ENCODE measurements around the gene ASIC4.

Gene ASIC4, protein sequence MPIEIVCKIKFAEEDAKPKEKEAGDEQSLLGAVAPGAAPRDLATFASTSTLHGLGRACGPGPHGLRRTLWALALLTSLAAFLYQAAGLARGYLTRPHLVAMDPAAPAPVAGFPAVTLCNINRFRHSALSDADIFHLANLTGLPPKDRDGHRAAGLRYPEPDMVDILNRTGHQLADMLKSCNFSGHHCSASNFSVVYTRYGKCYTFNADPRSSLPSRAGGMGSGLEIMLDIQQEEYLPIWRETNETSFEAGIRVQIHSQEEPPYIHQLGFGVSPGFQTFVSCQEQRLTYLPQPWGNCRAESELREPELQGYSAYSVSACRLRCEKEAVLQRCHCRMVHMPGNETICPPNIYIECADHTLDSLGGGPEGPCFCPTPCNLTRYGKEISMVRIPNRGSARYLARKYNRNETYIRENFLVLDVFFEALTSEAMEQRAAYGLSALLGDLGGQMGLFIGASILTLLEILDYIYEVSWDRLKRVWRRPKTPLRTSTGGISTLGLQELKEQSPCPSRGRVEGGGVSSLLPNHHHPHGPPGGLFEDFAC

DNA sequence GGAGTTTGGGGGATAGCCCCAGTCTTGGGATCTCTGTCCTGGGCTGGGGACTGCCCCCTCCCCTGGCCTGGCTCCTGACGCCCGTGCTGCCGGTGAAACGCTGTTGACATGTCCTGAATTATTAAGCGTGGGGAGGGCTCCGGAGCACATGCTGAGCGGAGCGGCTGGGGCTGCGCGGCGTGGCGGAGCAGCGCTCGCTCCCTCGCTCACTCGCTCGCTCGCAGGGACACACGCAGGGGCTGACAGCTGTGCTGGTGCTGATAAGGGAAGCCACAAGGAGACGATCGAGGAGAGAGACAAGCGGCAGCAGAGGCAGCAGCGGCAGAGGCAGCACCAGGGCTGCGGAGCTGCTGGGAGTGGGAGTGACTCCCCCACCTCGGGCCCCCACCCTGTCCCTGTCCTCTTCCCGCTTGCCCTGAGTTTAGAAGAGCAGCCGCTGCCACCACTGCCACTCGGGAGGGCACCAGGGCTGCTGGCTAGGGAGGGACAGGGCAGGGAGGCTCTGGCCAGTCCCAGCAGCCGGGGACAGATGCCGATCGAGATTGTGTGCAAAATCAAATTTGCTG lies at the start of gene ASIC4:
ASIC4 (plus strand) TSS at position 287 of the 566 bp plus-strand sequence; CDS start at position 530, 243 bp downstream.
- in situ Hi-C loops (cut with MboI; ENCODE audit: low pct_unique_long_range_greater_than_20kb, low sequenced_read_pairs), result no loop called here
- DNase-seq, result peak; percentile 85

GRCh38 chr2:219465659-219466561 lies 48.4 kb upstream of the ASIC4 start:
- in situ Hi-C loops (cut with MboI; ENCODE audit: low pct_unique_long_range_greater_than_20kb, low sequenced_read_pairs), result no loop called here
- no peak for DNase-seq

DNA sequence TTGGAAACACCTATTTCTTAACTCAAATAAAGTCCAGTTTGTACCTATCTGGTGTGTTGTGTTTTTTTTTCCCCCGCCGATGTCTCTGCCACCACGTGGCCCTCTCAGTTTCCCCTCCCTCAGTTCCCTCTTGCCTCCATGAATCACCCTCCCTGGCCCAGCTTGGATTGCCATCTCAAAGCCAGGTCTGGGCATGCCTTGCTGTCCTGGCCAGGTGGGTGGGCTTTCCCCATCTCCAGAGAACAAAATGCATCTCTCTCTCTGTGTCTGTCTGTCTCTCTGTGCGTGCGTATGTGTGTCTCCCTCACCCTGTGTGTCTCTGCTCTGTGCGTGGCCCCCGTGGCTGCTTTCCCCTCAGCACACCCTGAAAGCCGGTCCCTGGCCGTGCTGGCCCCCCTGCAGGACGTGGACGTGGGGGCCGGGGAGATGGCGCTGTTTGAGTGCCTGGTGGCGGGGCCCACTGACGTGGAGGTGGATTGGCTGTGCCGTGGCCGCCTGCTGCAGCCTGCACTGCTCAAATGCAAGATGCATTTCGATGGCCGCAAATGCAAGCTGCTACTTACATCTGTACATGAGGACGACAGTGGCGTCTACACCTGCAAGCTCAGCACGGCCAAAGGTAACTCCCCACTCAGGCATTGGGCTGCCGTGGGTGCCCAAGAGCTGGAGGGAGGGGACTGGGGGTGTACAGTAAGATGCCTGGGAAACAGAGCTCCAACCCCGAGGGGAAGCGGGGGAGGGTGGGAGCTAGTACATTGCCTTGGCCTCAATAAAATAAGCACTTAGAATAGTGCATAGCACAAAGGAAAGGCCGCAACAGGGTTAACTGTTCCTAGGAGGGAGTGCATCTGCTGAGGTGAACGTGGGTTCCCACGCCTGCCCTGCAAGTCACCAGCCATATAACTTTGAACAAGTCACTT lies 47.2 kb upstream of the ASIC4 start:
- DNase-seq, result no peak
- in situ Hi-C loops (cut with MboI; ENCODE audit: low pct_unique_long_range_greater_than_20kb, low sequenced_read_pairs), result no loop called here

- no peak for DNase-seq
- in situ Hi-C loops (cut with MboI; ENCODE audit: low pct_unique_long_range_greater_than_20kb, low sequenced_read_pairs), result no loop called here
These were observed 46.6 kb upstream of the ASIC4 start for GRCh38 chr2:219467736-219468075.

- no peak for DNase-seq
- in situ Hi-C loops (cut with MboI; ENCODE audit: low pct_unique_long_range_greater_than_20kb, low sequenced_read_pairs), result no loop called here
These were observed 45.7 kb upstream of the ASIC4 start for GRCh38 chr2:219468410-219469185.

- in situ Hi-C loops (cut with MboI; ENCODE audit: low pct_unique_long_range_greater_than_20kb, low sequenced_read_pairs), result no loop called here
- no peak for DNase-seq
These were observed 45.0 kb upstream of the ASIC4 start for GRCh38 chr2:219469186-219469724.

GRCh38 chr2:219470429-219470828 lies 43.9 kb upstream of the ASIC4 start:
- no peak for DNase-seq
- in situ Hi-C loops (cut with MboI; ENCODE audit: low pct_unique_long_range_greater_than_20kb, low sequenced_read_pairs), result no loop called here

DNA sequence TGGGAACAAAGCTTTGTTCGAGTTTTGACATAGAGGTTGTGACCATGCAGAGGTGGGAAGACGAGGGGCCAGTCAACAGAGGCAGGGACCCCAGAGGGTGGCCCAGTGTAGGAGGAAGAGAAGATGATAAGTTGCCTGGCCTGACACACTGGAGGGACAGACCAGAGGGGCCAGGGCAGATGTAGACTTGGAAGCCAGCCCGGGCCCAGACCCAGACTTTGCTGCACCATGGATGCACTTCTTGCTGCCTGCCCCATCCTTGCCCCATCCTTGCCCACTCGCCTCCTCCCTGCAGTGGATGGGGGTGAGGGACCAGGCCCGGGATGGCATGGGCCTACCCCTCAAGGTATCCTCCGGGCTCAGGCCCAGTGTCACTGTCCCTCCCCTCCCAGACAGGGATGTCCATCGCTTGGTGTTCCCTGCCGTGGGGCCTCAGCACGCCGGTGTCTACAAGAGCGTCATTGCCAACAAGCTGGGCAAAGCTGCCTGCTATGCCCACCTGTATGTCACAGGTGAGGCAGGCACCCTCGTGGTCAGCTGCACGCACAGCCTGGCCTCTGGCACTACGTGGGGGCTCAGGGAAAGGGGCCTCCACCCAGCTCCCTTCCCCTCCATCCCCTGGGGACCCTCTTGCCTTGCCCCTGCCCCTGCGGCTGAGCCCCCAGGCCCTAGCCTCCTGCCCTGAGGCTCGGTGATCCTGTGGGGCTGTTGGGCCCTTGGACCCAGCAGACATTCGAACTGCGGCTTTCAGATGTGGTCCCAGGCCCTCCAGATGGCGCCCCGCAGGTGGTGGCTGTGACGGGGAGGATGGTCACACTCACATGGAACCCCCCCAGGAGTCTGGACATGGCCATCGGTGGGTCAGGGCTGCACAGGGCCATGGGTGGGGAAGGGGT lies 42.6 kb upstream of the ASIC4 start:
- in situ Hi-C loops (cut with MboI; ENCODE audit: low pct_unique_long_range_greater_than_20kb, low sequenced_read_pairs), result no loop called here

GRCh38 chr2:219472629-219473187 lies 41.6 kb upstream of the ASIC4 start:
- in situ Hi-C loops (cut with MboI; ENCODE audit: low pct_unique_long_range_greater_than_20kb, low sequenced_read_pairs), result no loop called here
- no peak for DNase-seq

More for the DNA sequence above, 42.6 kb upstream of the ASIC4 start:
- no peak for DNase-seq

- DNase-seq, result no peak
- in situ Hi-C loops (cut with MboI; ENCODE audit: low pct_unique_long_range_greater_than_20kb, low sequenced_read_pairs), result no loop called here
These were observed 40.8 kb upstream of the ASIC4 start for GRCh38 chr2:219473511-219473910.

DNA sequence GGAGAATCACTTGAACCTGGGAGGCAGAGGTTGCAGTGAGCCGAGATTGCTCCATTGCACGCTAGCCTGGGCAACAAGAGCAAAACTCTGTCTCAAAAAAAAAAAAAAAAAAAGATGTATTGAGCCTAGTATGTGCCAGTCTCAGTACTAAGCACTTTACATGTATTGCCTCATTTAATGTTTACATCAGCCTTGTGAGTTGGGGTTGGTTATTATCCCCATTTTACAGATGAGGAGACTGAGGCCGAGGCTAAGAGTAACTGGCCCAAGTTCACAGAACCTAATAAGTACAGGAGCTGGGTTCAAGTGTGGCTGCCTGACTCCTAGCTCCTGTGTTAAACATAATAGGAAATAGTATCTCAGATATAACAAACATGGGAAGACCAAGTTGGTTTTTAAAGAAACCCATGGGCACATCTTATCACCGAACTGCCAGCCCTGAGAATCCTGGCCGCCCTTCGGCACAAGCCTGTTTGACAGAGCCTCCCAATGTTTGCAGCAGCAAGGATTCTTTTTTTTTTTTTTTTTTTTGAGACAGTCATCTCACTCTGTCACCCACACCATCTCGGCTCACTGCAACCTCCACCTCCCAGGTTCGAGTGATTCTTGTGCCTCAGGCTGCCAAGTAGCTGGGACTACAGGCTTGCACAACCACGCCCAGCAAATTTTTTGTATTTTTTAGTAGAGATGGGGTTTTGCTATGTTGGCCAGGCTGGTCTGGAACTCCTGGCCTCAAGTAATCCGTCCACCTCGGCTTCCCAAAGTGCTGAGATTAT lies 39.8 kb upstream of the ASIC4 start:
- in situ Hi-C loops (cut with MboI; ENCODE audit: low pct_unique_long_range_greater_than_20kb, low sequenced_read_pairs), result no loop called here

DNA sequence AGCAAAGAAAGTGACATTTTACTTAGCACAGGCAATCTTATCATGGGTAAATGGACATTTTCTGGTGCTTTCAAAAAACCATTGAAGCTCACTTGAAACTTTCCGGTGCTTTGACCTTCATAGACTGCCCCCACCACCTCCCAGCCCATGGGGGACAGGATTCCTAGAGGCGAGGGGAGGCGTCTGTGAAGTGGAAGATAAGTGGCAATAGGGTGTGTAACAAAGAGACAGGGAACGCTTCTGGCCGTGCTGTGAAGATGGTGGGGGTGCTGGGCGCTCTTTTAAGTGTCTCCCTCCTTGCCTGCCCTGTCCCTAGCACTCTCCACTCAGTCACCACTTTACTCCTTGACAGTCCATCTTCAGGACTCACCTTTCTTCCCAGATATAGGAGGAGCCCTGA lies 39.0 kb upstream of the ASIC4 start:
- in situ Hi-C loops (cut with MboI; ENCODE audit: low pct_unique_long_range_greater_than_20kb, low sequenced_read_pairs), result no loop called here
- DNase-seq, result no peak

More for the DNA sequence above, 39.8 kb upstream of the ASIC4 start:
- DNase-seq, result no peak

GRCh38 chr2:219475697-219476651 lies 38.3 kb upstream of the ASIC4 start:
- peak; percentile 78 for DNase-seq
- in situ Hi-C loops (cut with MboI; ENCODE audit: low pct_unique_long_range_greater_than_20kb, low sequenced_read_pairs), result no loop called here

DNA sequence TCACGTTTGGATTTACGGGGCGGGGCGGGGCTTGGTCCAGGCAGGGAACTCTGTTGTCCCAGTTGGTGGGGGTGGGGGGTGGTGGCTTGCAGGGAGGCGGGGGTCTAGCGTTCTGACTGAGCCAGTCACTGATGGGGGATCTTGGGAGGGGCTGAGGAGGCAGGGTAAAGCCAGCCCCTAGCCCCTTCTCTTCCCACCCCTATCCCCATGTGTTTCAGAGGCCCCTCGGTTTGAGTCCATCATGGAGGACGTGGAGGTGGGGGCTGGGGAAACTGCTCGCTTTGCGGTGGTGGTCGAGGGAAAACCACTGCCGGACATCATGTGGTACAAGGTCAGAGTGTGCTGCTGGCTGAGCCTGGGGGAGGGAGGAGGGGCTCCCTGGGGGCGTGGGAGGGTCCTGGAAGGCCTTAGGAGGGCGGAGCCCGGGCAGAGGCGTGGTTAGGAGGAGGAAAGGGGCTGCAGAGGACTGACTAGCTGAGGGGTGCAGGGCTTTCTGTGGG lies 37.6 kb upstream of the ASIC4 start:
- no peak for DNase-seq
- in situ Hi-C loops (cut with MboI; ENCODE audit: low pct_unique_long_range_greater_than_20kb, low sequenced_read_pairs), result no loop called here

DNA sequence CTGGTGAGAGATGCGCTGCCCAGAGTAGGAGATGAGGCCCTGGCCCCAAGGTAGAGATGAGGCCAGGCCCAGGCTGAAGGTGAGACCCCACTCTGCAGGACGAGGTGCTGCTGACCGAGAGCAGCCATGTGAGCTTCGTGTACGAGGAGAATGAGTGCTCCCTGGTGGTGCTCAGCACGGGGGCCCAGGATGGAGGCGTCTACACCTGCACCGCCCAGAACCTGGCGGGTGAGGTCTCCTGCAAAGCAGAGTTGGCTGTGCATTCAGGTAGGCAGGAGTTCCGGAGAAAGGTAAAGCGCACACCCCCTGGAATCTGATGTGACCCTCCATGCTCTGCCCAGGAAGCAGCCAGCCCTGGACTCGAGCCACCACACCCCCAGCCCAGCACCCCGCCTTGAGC lies 37.1 kb upstream of the ASIC4 start:
- DNase-seq, result no peak

More for the DNA sequence above, 37.1 kb upstream of the ASIC4 start:
- in situ Hi-C loops (cut with MboI; ENCODE audit: low pct_unique_long_range_greater_than_20kb, low sequenced_read_pairs), result no loop called here

All from KBM-7 (cell line).